ENCODE measurements around the gene XPA.

The XPA gene

GRCh38 chr9:97660847-97661246, 36.3 kb downstream of the XPA start:
- H3K36me3 ChIP-seq (ENCODE audit: low read length) = peaks cover 67% of the 10 kb centered on the region
- H3K9me2 ChIP-seq (replicated peaks; ENCODE audit: insufficient read depth, low read length) = no peaks in the 10 kb centered on the region
- H3K79me2 ChIP-seq (ENCODE audit: insufficient read depth, low read length) = no peaks in the 10 kb centered on the region
- no peak overlapping the region for H3K4me3 ChIP-seq (ENCODE audit: insufficient read depth, low read length, poor library complexity, severe bottlenecking)
- TF ChIP-seq EZH2phosphoT487 (conservative IDR thresholded peaks at IDR 0.05; ENCODE audit: low read length) = no peak
- TF ChIP-seq, protein P1, sequence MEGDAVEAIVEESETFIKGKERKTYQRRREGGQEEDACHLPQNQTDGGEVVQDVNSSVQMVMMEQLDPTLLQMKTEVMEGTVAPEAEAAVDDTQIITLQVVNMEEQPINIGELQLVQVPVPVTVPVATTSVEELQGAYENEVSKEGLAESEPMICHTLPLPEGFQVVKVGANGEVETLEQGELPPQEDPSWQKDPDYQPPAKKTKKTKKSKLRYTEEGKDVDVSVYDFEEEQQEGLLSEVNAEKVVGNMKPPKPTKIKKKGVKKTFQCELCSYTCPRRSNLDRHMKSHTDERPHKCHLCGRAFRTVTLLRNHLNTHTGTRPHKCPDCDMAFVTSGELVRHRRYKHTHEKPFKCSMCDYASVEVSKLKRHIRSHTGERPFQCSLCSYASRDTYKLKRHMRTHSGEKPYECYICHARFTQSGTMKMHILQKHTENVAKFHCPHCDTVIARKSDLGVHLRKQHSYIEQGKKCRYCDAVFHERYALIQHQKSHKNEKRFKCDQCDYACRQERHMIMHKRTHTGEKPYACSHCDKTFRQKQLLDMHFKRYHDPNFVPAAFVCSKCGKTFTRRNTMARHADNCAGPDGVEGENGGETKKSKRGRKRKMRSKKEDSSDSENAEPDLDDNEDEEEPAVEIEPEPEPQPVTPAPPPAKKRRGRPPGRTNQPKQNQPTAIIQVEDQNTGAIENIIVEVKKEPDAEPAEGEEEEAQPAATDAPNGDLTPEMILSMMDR (IDR thresholded peaks at IDR 0.05; ENCODE audit: insufficient read depth, low read length, poor library complexity, severe bottlenecking) = no peak
- H4K20me1 ChIP-seq (ENCODE audit: low read depth, low read length) = no peaks in the 10 kb centered on the region
- no peak overlapping the region for H3K27ac ChIP-seq (ENCODE audit: low read depth, low read length)
- H3K4me2 ChIP-seq (ENCODE audit: low read depth, low read length, poor library complexity, severe bottlenecking) = no peak overlapping the region
- H3K9ac ChIP-seq (ENCODE audit: low read length) = no peak overlapping the region
- H3K9me3 ChIP-seq (ENCODE audit: insufficient read depth, low read length) = no peaks in the 10 kb centered on the region
- no peaks in the 10 kb centered on the region for H3F3A ChIP-seq (ENCODE audit: insufficient read depth)
- H3K27me3 ChIP-seq (ENCODE audit: low read length) = no peaks in the 10 kb centered on the region
- no peak overlapping the region for H2AFZ ChIP-seq (ENCODE audit: low read depth, low read length, severe bottlenecking)

DNA sequence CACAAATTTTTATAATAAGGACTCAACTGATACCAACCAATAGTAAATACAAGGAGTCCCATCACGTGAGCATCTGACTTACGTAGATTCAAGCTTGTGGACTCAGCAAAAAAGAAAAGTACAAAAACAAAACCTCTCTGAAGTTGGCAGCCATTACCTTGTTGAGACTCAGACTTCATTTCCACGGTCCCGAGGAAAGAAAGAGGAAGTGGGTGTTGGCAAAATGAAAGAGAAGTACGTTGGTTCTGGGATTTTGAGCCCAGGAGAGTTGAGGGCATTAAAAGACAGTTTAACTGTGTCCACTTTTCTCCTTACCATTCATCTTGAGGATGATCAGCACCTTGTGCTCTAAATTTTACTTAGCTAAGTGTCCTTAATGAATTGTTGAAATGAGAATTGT, 36.8 kb downstream of the XPA start:
- no peak overlapping the region for H3K4me2 ChIP-seq (ENCODE audit: low read depth, low read length, poor library complexity, severe bottlenecking)
- no peak overlapping the region for H3K4me3 ChIP-seq (ENCODE audit: insufficient read depth, low read length, poor library complexity, severe bottlenecking)
- no peaks in the 10 kb centered on the region for H3K9me3 ChIP-seq (ENCODE audit: insufficient read depth, low read length)
- peaks cover 70% of the 10 kb centered on the region for H3K36me3 ChIP-seq (ENCODE audit: low read length)
- no peak for TF ChIP-seq EZH2phosphoT487 (conservative IDR thresholded peaks at IDR 0.05; ENCODE audit: low read length)
- TF ChIP-seq, protein P1 (IDR thresholded peaks at IDR 0.05; ENCODE audit: insufficient read depth, low read length, poor library complexity, severe bottlenecking) = no peak
- H4K20me1 ChIP-seq (ENCODE audit: low read depth, low read length) = no peaks in the 10 kb centered on the region
- H3K27ac ChIP-seq (ENCODE audit: low read depth, low read length) = no peak overlapping the region
- H2AFZ ChIP-seq (ENCODE audit: low read depth, low read length, severe bottlenecking) = no peak overlapping the region
- H3K9me2 ChIP-seq (replicated peaks; ENCODE audit: insufficient read depth, low read length) = no peaks in the 10 kb centered on the region
- H3K79me2 ChIP-seq (ENCODE audit: insufficient read depth, low read length) = no peaks in the 10 kb centered on the region
- no peaks in the 10 kb centered on the region for H3K27me3 ChIP-seq (ENCODE audit: low read length)
- no peaks in the 10 kb centered on the region for H3F3A ChIP-seq (ENCODE audit: insufficient read depth)
- H3K9ac ChIP-seq (ENCODE audit: low read length) = no peak overlapping the region

- H3K27ac ChIP-seq (ENCODE audit: low read depth, low read length) = no peak overlapping the region
- H3K36me3 ChIP-seq (ENCODE audit: low read length) = peaks cover 70% of the 10 kb centered on the region
- no peak overlapping the region for H3K9ac ChIP-seq (ENCODE audit: low read length)
- H4K20me1 ChIP-seq (ENCODE audit: low read depth, low read length) = no peaks in the 10 kb centered on the region
- H3K9me2 ChIP-seq (replicated peaks; ENCODE audit: insufficient read depth, low read length) = no peaks in the 10 kb centered on the region
- H3F3A ChIP-seq (ENCODE audit: insufficient read depth) = no peaks in the 10 kb centered on the region
- TF ChIP-seq, protein P1 (IDR thresholded peaks at IDR 0.05; ENCODE audit: insufficient read depth, low read length, poor library complexity, severe bottlenecking) = no peak
- no peak for TF ChIP-seq EZH2phosphoT487 (conservative IDR thresholded peaks at IDR 0.05; ENCODE audit: low read length)
- no peak overlapping the region for H3K4me2 ChIP-seq (ENCODE audit: low read depth, low read length, poor library complexity, severe bottlenecking)
- H3K9me3 ChIP-seq (ENCODE audit: insufficient read depth, low read length) = no peaks in the 10 kb centered on the region
- H3K27me3 ChIP-seq (ENCODE audit: low read length) = no peaks in the 10 kb centered on the region
- H3K4me3 ChIP-seq (ENCODE audit: insufficient read depth, low read length, poor library complexity, severe bottlenecking) = no peak overlapping the region
- H3K79me2 ChIP-seq (ENCODE audit: insufficient read depth, low read length) = no peaks in the 10 kb centered on the region
- no peak overlapping the region for H2AFZ ChIP-seq (ENCODE audit: low read depth, low read length, severe bottlenecking)
Observed at GRCh38 chr9:97659771-97660170, 37.4 kb downstream of the XPA start.
